HG03571 (cell line): ENCODE data around the gene FHL3.
"Not testable (repeated sequence)": the region's sequence is repeated elsewhere in the genome, so short reads cannot be mapped to it uniquely, and the experiment has no call there.

ENCODE experiments used
- ATAC-seq: cut with Tn5 transposase; IDR thresholded peaks from one replicate; pipeline ENCODE4 v1.9.1; 2021; ENCODE audit not compliant: unreplicated experiment

Gene FHL3

DNA sequence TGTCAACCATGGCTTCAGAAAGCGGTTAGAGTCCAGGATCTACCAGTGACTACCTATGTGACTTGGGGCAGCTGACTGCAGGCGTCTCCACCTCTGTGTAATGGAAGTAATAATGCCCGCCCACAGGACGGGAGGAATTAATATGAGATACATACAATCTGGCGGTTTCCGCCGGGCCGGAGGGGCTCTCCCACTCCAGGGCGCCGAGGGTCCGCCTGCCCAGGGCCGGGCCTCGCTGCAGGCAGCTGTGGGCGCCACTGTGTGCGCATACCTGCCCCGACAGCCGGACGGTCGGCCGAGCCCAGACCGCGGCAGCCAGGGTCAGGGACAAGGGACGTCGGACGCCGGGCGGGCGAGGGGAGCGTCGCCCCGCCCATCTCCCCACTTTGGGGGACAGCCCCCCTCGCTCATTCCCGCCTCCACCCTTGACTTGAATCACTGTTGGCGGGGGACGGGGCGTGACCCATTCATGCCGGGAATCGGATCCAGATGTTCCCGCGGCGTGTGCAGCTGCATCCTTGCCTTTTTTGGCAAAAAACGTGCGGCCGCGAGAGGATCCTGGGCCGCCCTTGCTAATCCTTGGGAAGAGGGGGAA, 9.5 kb downstream of the FHL3 start:
- ATAC-seq: no peak

DNA sequence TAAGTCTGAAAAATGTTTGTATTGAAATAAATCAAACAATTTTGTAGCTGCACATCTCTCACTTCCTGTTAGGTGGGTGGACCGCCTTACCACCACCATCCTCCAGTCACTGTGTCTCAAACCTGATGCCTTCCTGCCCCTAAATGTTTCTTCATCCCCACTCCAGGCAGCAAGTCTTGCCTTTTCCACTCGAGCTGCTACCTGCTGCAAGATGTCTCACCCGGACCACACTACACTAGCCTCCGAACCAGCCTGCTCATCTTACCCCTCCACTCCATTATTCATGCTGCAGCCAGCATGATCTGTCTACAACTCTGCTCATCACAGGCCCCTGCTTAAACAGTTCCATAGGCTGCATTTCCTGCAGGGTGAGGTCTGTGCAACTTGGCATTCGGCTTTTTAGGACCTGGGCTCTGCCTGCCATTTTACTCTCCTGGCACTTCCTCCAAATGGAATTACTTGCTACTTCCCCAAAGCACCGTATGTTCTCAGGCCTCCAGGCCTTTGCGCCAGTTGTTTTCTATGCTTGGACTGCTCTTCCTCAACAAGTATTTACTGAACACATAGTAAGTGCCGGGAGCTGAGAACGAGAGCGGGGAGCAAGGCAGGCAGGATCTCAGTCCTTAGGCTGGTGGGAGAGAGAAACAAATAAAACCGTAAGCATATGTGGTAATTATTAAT, 10.3 kb downstream of the FHL3 start:
- no peak for ATAC-seq

- ATAC-seq: peak; percentile 19
Observed at GRCh38 chr1:37989361-37989930, 15.9 kb downstream of the FHL3 start.

- no peak for ATAC-seq
Observed at GRCh38 chr1:37987679-37988078, 17.6 kb downstream of the FHL3 start.

GRCh38 chr1:37983546-37983945, 21.8 kb downstream of the FHL3 start:
- ATAC-seq: no peak

DNA sequence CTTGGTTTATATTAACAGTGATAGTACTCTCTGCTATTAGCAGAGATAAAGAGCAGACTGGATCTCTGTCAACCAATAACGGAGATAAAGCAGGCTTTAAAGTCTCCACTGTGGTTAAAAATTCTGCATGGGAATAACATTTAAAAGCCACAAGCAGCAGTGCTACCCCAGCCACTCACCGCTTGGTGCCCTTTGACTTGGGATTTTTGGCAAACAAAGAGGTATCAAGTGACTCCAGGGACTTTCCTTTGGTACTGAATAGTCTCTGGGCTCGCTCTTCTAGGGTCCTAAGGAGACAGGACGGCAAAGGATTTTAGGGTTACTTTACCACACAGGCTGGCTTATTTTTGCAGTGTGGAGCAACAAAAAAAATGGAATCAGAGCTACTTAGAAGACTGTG, 26.8 kb downstream of the FHL3 start:
- no peak for ATAC-seq

DNA sequence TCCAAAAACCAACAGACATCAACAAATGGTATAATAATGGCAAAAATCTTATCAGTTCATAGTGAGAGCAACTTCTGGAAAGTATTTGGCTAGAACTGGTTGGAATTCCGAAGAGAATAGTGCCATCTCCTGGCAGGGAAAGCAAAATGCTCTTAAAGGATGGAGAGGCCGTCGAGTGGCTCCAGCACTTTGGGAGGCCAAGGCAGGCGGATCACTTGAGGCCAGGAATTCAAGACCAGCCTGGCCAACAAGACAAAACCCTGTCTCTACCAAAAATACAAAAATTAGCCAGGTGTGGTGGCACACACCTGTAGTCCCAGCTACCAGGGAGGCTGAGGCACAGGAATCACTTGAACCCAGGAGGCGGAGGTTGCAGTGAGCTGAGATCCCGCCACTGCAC, 30.2 kb downstream of the FHL3 start:
- not testable (repeated sequence) for ATAC-seq

DNA sequence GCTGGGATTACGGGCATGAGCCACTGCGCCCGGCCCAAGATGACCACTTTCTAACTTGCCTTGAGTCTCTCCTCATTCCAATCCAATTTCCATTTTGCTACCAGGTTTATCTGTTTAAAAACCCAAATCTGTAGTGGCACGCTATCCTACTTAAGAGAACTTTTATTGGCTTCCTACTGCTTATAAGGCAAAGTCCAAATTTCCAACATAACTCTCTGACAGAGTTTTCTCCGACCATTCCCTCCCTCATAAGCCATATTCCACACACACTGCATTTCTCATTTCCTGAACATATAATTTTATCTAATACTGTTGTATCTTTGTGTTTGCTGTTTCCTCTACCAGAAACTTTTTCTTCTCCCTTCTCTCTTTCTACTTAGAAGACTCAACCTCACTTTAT, 30.7 kb downstream of the FHL3 start:
- ATAC-seq: no peak

DNA sequence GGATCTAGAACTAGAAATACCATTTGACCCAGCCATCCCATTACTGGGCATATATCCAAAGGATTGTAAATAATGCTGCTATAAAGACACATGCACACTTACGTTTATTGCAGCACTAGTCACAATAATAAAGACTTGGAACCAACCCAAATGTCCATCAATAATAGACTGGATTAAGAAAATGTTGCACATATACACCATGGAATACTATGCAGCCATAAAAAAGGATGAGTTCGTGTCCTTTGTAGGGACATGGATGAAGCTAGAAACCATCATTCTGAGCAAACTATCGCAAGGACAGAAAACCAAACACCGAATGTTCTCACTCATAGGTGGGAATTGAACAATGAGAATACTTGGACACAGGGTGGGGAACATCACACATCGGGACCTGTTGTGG, 31.6 kb downstream of the FHL3 start:
- ATAC-seq: not testable (repeated sequence)

DNA sequence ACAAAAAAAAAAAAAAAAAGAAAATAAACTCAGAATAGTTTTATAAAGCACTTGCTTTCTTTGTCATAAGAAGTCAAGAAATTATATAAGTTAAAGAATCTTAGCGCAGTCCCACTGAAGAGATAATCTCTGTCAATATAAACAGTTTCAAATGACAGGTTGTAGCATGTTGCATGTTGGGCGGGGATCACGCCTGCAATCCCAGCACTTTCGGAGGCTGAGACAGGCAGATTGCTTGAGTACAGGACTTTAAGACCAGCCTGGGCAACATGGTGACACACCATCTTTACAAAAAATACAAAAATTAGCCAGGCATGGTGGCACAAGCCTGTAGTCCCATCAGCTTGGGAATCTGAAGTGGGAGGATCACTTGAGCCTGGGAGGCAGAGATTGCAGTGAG, 40.0 kb downstream of the FHL3 start:
- ATAC-seq: no peak

- ATAC-seq: not testable (repeated sequence)
Observed at GRCh38 chr1:37964106-37964505, 41.2 kb downstream of the FHL3 start.

- ATAC-seq: no peak
Observed at GRCh38 chr1:37958690-37959089, 46.6 kb downstream of the FHL3 start.

DNA sequence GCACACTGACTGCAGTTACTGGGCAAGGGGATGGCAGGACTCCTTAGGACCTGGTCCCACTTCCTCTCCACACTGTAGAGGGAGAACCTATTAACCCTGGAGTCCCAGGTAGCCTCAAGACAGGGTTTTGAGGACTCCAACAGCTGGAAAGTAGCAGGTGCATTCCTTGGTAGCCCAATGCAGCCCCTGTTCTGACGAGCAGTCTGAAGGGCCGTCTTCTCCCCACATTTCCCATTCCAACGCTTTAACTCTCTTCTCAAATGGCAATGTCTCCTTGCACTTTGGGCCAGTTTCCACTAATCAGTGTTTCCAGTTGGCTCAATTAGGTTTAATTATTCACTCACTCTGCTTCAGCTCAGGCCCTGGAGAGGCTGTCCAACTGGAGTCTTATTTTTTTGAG, 49.6 kb downstream of the FHL3 start:
- no peak for ATAC-seq

GRCh38 chr1:37954316-37954971, 50.9 kb downstream of the FHL3 start:
- no peak for ATAC-seq

DNA sequence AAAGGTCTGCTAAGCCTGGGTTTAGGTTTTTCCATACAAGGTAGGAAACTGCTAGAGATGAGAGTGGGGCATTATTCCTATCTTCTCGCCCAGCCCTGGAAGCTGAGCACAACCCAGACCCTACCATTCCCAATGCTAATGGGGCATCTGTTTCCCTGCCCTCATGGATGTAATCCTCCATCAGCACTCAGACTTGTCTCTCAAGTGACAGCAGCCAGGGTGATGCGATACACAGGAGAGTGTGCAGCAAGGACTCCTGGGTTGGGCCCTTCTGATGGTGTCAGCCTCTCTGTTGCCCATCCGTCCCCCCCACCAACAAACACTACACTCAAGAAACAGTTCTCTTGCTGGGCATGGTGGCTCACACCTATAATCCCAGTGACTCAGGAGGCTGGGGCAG, 52.6 kb downstream of the FHL3 start:
- ATAC-seq: no peak

DNA sequence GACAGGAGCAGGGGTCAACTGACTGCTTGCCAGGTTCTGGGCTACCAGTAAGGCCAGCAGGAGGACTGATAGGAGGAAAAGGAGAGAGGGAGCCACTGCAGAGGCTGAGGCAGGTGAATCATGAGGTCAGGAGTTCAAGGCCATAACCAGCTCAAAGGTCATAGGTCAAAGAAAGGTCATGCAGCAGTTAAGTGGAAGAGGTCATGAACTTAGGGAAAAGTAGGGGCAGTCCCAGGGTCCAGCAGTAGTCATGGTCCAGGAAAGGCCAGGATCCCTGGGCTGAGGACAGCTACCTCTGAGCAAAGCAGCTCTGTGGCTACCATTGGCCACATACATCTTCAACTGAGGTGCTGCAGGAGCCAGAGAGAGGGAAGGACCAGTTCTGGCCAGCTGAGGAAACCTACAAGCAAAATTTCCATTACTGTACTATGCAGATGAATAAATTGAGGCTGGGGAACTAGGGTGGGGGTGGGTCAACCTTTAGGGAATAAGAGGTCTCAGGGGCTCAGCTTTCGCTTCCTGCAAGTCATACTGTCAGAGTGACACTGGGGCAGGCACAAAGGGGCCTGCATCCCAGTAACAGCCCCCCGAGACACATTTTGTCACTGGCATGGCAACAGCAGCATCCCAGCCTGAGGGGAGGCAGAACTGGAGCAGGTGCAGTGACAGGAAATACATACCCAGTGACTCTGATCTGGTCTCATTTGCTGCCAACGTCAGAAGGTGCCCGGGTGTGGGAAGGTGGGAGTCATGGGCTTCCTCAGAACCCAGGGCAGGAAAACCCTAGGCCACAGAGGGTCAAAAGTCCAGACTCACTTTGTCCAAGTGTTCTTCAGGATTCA, 53.3 kb downstream of the FHL3 start:
- ATAC-seq: no peak

- no peak for ATAC-seq
Observed at GRCh38 chr1:37951041-37951782, 54.1 kb downstream of the FHL3 start.

- no peak for ATAC-seq
Observed at GRCh38 chr1:37949524-37950152, 55.7 kb downstream of the FHL3 start.

GRCh38 chr1:37948841-37949240, 56.5 kb downstream of the FHL3 start:
- no peak for ATAC-seq

GRCh38 chr1:37948166-37948565, 57.1 kb downstream of the FHL3 start:
- no peak for ATAC-seq
